ENCODE data around the gene TIPRL. TPM values are rescaled to one million over a fixed set of nuclear protein-coding genes. Genes with fewer than 3 reads are reported as not detected.
A peak's percentile ranks its signal among the peaks of the same experiment; 100 is the strongest.

TIPRL gene
- total RNA-seq, 1 donor from 2014 or later: 28.9 TPM

DNA sequence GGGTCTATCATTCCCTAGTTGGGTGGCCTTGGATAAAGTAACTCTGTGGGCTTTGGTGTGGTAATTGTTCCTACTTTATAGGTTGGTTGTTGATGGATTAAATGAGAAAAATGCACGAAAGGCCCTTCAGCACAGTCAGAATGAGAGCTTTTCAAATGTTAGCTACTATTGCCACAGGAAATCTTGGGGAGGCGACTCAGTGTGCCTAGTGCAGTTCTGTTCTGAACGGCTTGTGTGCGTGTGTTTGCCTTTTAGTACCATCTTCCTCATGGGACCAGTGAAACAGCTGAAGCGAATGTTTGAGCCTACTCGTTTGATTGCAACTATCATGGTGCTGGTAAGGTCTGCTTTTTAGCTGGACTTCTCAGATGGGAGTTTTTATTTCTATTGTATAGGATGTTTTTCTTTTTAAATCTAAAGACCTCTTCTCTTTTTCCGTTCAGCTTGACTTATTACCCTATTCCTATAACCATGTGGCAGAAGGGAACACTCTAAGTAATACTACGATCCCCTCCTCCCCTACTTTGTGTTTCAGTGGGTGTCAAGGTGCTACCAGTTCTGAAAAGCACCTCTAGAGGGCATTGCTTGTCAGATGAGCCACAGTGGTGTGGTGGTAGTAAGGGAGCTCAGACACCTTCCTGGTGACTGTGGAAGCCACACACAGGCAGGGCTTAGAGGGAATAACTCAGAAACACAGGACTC, 56.2 kb downstream of the TIPRL start:
- Mint-ChIP-seq H3K36me3 (peaks cover 42% of the 10 kb centered on the region), H3K27ac (no peak overlapping the region), H3K9me3 (no peaks in the 10 kb centered on the region), H3K4me1 (no peaks in the 10 kb centered on the region), H3K27me3 (ENCODE audit: low read depth) (no peaks in the 10 kb centered on the region), H3K4me3 (no peak overlapping the region)
- TF ChIP-seq, protein P1, sequence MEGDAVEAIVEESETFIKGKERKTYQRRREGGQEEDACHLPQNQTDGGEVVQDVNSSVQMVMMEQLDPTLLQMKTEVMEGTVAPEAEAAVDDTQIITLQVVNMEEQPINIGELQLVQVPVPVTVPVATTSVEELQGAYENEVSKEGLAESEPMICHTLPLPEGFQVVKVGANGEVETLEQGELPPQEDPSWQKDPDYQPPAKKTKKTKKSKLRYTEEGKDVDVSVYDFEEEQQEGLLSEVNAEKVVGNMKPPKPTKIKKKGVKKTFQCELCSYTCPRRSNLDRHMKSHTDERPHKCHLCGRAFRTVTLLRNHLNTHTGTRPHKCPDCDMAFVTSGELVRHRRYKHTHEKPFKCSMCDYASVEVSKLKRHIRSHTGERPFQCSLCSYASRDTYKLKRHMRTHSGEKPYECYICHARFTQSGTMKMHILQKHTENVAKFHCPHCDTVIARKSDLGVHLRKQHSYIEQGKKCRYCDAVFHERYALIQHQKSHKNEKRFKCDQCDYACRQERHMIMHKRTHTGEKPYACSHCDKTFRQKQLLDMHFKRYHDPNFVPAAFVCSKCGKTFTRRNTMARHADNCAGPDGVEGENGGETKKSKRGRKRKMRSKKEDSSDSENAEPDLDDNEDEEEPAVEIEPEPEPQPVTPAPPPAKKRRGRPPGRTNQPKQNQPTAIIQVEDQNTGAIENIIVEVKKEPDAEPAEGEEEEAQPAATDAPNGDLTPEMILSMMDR (IDR thresholded peaks at IDR 0.05; ENCODE audit: unreplicated experiment): peak; percentile 15
- no peak for DNase-seq (ENCODE audit: low spot score in 2 of 2, unreplicated experiment in 2 of 2)

DNA sequence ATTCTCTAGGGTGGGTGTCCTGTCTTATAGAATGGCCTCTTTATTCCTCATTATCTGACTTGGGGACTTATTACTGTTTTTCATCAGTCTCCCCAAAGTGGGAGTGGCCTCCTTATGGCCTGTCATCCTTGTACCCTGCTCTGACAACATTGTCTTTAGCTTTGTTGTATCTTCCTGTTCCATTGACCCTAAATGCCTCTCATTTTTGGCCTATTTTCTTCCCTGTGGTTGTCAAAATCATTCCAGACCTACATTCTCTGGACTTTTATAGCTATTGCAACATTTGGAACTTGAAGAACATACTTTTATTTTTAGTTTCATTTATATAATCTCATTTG, 56.8 kb downstream of the TIPRL start:
- no peaks in the 10 kb centered on the region for H3K4me1 Mint-ChIP-seq
- H3K4me3 Mint-ChIP-seq: no peak overlapping the region
- TF ChIP-seq, protein P1 (IDR thresholded peaks at IDR 0.05; ENCODE audit: unreplicated experiment): no peak
- H3K36me3 Mint-ChIP-seq: peaks cover 47% of the 10 kb centered on the region
- no peaks in the 10 kb centered on the region for H3K9me3 Mint-ChIP-seq
- DNase-seq (ENCODE audit: low spot score in 2 of 2, unreplicated experiment in 2 of 2): no peak
- no peaks in the 10 kb centered on the region for H3K27me3 Mint-ChIP-seq (ENCODE audit: low read depth)
- H3K27ac Mint-ChIP-seq: no peak overlapping the region

DNA sequence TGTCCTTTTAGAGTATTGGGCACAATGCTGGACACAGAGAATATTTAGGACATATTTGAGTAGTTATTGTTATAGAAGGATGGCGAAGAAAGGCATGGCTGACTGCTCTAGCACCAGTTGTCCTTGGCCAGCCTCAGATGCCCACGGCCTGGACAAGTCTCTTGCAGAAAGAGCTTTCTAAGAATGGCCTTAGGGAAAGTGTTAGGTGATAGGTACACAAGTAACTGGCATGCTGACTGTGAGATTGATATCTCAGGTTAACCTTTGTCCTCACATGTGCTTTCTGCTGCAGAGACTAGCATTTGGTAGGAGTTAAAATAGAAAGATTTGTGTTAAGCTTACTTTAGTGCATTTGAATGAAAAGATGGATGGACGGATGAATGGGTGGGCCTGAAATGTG, 57.2 kb downstream of the TIPRL start:
- Mint-ChIP-seq H3K27ac (no peak overlapping the region), H3K36me3 (peaks cover 49% of the 10 kb centered on the region), H3K27me3 (ENCODE audit: low read depth) (no peaks in the 10 kb centered on the region), H3K4me3 (no peak overlapping the region), H3K4me1 (no peaks in the 10 kb centered on the region), H3K9me3 (no peaks in the 10 kb centered on the region)
- TF ChIP-seq, protein P1 (IDR thresholded peaks at IDR 0.05; ENCODE audit: unreplicated experiment): no peak
- no peak for DNase-seq (ENCODE audit: low spot score in 2 of 2, unreplicated experiment in 2 of 2)

DNA sequence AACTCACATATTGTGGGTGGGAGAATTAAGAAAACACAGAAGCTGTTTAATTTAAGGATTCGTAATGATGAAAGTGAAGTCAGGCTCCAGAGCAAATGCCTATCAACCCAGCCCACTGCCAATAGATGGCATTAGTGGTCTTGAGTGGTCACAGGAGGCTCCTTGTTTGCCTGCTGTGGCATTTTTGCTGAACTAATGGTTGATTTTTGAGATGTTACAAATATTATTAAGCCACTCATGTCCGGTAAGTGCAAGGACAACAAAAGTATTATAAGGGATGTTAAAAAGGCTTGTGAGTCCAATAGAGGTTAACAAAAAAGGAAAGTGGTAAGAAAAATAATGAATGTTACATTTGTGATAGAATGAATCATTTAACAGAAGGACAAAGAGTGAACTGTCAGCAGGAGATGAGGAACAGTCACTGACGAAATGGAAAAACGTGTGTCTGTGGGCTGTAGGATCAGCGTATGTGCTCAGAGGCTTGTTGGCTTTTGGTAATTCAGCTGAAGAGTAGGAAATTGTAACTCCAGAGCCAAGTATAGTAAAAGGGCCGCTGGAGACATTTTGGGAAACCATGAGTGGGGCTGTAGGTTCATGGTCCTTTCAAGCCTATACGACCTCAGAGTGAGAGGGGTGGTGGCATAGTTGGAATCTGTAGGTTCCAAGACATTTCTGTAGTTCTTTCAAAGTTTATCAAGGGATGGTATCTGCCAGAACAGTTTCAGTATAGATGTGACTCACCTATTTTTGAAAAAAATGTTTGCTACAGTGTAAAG, 58.3 kb downstream of the TIPRL start:
- H3K4me3 Mint-ChIP-seq: no peak overlapping the region
- H3K36me3 Mint-ChIP-seq: peaks cover 57% of the 10 kb centered on the region
- H3K9me3 Mint-ChIP-seq: no peaks in the 10 kb centered on the region
- H3K27ac Mint-ChIP-seq: no peak overlapping the region
- TF ChIP-seq, protein P1 (IDR thresholded peaks at IDR 0.05; ENCODE audit: unreplicated experiment): no peak
- H3K4me1 Mint-ChIP-seq: no peaks in the 10 kb centered on the region
- H3K27me3 Mint-ChIP-seq (ENCODE audit: low read depth): no peaks in the 10 kb centered on the region
- DNase-seq (ENCODE audit: low spot score in 2 of 2, unreplicated experiment in 2 of 2): no peak

DNA sequence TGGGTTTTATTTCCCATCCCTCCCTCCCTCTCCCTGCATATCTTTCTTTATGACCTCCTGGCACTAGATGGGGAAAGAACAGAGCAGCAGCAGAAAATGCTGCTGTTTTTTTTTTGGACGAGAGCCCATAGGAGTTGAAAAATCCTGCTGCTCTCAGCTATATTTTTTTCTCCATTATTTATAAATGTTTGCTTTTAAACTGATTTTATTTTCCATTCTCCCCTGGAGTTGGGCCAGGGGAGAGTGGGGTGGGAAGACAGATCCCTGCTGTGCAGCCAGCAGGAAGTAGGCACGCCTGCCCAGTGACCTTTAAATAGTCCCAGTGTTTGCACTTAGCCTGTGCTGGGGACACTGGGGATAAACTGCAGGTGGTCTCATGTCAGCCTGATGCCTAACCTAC, 64.4 kb downstream of the TIPRL start:
- no peak for DNase-seq (ENCODE audit: low spot score in 2 of 2, unreplicated experiment in 2 of 2)
- H3K4me3 Mint-ChIP-seq: no peak overlapping the region

More for the DNA sequence above, 64.4 kb downstream of the TIPRL start:
- peaks cover 60% of the 10 kb centered on the region for H3K36me3 Mint-ChIP-seq
- H3K27ac Mint-ChIP-seq: peak overlapping the region; percentile 11
- H3K27me3 Mint-ChIP-seq (ENCODE audit: low read depth): no peaks in the 10 kb centered on the region
- peaks cover 12% of the 10 kb centered on the region for H3K4me1 Mint-ChIP-seq
- TF ChIP-seq, protein P1 (IDR thresholded peaks at IDR 0.05; ENCODE audit: unreplicated experiment): no peak
- H3K9me3 Mint-ChIP-seq: peaks cover 7% of the 10 kb centered on the region
